Hematopoietic multipotent progenitor cell (in vitro differentiated cells): ENCODE results near the gene METRNL. TPM values are rescaled to one million over a fixed set of nuclear protein-coding genes. Genes with fewer than 3 reads are reported as not detected.
"Not testable (repeated sequence)": the region's sequence is repeated elsewhere in the genome, so short reads cannot be mapped to it uniquely, and the experiment has no call there.

Experiments used
- DNase-seq, 3 donors: peaks; one replicate each; pipeline ENCODE4 v3.0.0-alpha.2; 2011 to 2015; ENCODE audit warnings: low read depth in 2 of 3, low spot score in 2 of 3
- total RNA-seq: library from RNA; depleted of rRNA; stranded (reverse); fragments of >200 nt; gene quantifications from one replicate; pipeline ENCODE4 v1.2.3, GENCODE V29; 2012

Gene METRNL
- total RNA-seq, 1 donor: 36.9 TPM

DNA sequence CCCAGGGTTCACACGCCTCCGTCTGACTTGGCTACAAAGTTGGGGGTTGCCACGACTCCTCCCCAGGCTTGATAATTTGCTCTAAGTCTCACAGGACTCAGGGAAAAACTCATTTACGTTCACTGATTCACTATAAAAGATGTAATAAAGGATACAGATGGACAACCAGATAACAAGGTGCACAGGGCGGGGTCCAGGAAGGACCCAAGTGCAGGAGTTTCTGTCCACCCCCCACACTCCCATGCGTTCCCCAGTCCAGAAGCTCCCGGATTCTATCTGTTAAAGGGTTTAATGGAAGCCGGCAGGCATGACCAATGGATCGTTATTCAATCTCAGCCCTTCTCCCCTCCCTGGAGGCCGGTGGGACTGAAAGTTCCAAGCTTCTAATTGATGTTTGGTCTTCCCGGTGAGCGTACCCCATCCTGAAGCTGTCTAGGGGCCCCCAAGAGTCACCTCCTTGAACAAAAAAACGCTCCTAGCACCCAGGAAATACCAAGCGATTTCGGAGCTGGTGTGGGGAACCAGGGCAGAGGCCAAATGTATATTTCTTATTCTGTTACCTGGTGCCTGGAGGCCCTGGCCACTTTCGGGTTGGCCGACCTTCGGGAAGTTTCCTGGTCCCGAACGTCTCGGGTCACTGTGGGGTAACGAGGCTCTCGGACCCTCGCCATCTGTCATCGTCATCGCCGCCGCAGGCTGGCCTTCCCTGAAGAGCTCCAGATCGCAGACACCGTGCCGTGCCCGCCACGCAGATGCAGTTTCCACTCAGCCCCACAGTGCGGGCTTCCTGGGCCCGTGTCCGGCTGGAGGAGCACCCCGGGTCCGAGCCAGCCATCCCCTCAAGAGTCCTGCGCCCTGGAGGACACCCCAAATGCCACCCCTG lies 13.5 kb upstream of the METRNL start:
- DNase-seq: no peak

DNA sequence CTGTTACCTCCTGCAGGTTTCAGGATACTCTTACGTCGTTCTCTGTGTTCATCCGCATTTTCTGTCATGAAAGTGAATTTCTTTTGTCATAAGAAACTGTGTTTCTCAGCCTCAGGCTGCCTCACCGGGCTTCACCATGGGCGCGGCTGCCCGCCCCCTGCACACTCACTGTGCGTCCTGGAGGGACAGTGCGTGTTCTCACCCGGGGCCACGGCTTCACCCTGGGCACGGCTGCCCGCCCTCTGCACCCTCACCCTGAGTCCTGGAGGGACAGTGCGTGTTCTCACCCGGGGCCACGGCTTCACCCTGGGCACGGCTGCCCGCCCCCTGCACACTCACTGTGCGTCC lies 12.9 kb upstream of the METRNL start:
- not testable (repeated sequence) for DNase-seq

DNA sequence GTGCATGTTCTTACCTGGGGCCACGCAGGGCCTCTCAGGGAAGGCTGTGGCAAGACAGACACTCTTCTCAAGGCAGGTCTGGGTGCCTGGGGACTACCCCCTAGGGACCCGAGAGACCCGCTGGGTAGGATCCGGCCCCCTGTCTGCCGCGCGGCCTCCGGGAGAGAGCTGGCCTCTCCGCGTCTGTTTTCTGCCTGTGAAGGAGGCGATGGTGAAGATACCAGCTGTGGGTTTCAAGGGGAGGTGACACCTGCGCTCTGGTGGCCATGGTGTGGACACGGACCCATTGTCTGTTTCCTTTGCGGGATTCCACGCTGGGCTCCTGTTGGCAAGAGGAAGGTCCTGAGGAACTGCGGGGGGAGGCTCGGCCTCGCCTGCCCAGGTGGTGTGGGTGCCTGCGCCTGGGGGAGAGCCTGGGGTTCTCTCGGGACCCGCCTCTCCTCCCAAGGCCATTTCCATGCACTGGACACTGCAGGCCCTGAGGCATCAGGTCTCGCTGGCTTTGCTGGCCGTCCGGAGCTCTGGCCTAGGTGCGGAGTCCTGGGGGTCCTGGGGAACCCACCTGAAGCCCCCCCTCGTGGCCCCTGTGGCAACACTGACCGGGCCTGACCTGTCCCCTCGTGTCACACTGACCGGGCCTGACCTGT lies 12.2 kb upstream of the METRNL start:
- no peak for DNase-seq

DNA sequence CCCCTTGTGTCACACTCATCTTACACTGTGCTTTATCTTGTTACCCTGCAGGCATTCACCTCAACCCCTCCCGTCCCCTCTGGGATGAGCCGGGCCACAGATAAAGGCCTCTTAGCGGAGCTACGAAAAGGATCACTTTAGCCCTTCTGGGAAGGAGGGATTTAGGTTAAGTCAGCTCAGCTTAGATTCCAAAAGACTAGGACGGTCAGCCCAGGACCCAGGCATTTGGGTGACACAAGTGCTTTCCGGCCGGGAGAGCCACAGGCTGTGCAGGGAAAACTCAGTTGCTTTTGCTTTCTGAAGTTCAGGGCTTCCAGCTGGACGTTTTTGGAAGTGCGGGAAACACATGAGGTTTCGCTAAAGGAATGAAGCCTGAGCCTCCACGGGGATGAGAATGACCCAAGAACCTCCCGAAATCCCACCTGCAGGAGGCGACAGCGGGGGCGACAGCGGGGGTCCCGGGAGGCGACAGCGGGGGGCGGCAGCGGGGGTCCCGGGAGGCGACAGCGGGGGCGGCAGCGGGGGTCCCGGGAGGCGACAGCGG lies 11.6 kb upstream of the METRNL start:
- DNase-seq: no peak

DNA sequence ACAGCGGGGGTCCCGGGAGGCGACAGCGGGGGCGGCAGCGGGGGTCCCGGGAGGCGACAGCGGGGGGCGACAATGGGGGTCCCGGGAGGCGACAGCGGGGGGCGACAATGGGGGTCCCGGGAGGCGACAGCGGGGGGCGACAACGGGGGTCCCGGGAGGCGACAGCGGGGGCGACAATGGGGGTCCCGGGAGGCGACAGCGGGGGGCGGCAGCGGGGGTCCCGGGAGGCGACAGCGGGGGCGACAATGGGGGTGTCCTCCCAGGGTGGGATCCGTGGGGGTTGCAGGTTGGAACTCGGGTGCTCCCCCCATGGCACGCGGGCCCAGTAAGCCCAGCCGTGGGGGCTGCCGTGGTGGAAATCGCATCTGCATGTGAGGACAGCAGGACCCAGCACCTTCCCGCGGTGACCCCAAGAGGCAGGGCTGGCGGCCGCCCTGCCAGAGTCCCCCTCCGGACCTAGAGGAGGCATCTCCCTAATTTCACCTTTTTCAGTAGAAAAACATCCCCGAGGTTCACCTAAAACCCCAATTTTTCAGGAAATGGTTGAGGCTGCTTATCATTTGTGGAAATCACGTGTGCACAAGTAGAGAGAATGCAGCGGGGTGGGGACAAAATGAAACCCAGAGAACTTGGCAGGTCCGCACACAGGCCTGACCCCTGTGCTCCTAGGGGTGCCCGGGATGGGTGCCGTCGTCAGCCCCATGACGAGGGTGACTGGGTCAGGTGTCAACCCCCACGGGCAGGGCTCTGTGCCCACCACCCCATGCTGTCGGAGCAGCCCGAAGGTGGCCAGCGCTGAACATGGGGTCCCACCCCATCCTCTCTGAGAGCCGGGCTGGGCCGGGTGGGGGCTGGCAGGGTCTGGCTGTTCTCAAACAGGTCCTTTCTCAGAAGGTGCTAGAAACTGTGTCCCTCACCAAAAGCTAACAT lies 10.5 kb upstream of the METRNL start:
- peak in 2 of 3 donors; percentile 58 to 64 for DNase-seq

DNA sequence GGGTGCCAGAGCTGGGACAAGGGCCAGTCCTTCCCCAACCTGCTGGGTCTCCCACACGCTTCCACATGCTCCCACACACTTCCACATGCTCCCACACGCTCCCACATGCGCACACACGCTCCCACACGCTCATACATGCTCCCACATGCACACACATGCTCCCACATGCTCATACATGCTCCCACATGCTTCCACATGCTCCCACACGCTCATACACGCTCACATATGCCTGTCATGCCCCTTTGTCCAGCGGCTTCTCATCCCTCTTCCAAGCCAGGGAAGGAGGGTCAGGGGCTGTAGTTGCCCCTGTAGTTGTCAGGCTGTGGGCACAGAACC lies 9.9 kb upstream of the METRNL start:
- DNase-seq: no peak

DNA sequence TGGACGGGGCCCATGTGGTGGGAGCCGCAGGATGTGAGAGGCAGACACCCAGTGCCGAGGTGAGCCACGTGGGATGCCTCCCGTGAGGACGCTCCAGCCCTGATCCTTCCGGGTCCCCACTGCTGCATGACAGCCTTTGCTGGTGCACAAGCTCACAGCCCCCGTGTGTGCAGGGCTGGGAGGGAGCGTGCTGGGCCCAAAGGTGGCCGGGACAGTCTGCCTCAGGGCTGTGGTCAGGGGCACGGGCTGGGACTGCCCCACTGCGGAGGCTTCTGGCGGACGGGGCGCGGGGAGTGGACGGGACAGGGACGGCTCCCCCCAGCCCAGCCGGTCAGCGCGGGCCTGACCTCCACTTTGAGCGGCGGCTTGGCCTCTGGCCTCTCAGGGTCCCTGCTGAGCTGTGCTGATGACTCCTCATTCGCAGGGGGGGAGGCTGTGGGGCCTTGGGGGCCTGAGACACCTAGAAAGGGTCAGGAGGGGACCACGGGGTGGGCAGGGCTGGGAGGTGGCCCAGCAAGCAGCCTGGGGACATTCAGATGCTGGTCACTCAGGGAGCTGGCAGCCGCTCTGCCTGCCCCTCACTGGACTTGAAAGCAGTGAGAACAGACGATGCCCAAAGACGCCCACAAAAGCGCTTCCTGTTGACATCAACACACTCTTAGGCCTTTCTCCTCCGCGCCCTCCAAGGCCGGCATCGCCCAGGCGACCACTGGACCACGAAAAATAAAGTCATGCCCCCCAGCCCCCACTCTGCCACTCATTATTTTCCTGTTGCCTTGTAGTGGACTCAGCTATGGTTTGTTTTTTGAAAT lies 9.3 kb upstream of the METRNL start:
- DNase-seq: no peak

DNA sequence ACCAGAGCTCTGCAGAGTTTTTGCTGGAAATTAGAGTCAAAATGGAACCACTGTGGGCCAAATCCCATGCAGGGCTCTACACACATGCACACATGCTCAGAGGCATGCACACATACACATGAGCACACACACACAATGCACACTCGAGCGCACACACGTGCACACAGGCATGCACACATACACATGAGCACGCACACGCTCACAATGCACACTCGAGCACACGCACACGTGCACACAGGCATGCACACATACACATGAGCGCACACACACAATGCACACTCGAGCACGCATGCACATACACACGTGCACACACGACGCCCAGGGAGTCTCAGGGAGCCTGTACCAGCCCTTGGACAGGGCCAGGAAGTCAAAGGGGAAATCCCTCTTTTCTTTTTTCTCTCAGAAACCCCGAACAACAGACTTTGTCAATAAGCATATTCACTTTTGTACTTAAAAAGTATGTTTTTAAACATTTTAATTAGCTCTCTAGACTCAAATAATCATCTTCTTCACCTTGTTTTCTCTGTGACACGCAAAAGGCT lies 8.5 kb upstream of the METRNL start:
- no peak for DNase-seq

DNA sequence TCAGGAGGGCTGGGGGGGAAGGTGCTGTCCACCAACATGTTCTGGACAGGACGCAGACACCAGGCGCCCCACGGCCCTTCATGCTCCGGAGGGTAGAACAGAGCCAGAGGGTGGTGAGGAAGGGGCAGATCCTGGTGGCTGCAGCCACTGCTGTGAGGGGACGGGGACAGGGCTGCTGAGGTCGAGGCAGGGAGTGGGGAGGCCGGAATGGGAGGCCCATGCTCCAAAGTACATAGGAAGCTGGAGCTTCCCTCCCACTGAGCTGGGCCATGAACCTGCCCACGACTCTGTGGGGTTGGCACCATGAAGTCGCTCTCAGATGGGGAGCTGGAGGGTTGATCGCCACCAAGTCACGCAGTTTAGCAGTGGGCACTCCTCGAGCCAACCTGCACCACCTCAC lies 8.0 kb upstream of the METRNL start:
- no peak for DNase-seq

DNA sequence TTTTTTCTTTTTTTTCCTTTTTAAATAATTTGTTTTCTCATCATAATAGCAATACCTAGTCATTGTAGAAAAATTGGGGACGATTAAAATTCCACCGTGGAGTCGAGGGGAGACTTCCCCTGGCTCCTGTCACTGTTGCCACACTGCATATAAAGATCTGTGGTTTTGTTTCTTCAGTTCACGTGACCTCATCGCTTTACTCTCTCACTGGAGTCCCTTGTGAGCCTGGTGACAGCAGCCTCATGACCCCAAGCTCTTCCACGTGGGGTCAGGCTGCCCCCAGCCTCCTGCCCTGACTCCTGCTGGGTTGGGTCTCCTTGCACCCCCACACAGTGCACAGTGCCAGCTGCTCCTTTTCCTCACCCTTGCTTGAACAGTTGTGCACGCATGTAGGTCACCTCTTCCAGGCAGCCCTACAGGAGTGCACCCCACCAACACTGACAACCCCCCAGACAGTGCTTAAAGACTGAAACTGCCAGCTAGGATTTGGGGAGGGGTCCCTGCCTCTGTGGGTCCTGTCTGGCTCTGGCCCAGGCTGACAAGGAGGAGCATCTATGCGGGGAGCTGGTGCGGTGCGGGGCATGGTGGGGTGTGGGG lies 7.3 kb upstream of the METRNL start:
- peak in 1 of 3 donors; percentile 67 for DNase-seq

DNA sequence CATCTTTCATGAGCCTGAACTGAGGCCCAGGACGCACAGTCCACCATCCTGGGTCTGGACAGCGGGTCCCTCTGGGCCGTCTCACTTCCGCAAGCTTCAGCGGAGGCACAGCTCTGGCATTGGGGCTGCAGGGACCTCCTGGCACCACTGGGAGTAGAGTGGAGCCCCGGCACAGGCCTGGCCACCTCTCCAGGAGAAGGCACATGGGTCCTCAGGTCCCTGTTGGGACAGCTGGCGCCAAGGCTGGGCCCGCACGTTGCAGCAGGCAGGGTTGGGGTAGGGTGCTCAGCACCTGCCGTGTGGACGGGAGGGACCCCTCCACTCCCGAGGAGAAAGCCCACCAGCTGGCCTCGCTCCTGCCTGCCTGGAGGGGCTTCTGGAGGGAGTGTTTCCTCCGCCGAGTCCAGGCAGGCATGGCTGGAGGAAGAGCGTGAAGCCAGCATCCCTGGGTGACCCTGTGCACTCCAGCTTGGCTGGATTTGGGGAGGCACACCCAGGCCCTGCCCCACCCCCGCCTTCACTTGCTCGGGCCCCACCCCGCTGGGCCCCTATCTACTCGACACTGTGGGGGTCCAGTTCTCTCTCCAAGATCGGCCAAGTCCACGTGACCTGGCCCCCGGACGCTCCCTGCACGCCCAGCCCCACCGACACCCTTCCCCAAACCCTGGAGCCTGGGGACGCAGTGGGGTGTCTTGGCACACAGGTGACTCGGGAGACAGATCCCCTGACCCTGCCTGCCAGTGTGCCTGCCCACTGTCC lies 6.6 kb upstream of the METRNL start:
- DNase-seq: no peak

DNA sequence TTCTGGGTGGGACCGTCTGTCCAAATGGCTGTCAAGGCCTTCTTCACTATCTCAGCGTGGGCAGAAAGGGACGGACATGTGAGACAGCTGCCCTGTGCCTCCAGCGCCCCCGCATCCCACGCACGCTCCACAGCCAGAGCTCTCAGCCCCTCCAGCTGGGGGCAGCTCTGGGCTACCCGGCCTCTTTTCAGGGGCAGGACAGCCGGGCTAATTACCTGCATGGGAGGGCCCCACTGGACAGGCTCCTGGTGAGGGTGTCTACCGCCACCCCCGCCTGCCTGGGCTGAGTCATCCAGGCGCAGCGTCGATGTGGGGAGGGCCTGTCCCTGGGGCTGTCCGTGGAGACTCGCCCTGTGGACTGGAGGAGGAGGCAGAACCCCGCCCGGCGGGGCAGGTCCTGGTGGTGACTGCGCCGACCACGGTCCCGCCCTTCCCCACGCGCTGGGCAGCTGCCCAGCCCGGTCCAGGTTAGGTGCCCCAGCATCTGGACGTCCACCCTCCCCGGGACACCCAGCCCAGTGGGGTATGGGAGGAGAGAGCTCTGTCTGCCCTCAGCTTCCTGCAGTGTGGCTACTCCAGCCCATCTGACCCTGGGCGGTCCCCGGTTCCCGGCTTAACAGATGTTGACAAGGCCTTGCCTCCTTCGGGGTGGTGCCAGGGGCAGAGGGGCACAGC lies 5.9 kb upstream of the METRNL start:
- no peak for DNase-seq

DNA sequence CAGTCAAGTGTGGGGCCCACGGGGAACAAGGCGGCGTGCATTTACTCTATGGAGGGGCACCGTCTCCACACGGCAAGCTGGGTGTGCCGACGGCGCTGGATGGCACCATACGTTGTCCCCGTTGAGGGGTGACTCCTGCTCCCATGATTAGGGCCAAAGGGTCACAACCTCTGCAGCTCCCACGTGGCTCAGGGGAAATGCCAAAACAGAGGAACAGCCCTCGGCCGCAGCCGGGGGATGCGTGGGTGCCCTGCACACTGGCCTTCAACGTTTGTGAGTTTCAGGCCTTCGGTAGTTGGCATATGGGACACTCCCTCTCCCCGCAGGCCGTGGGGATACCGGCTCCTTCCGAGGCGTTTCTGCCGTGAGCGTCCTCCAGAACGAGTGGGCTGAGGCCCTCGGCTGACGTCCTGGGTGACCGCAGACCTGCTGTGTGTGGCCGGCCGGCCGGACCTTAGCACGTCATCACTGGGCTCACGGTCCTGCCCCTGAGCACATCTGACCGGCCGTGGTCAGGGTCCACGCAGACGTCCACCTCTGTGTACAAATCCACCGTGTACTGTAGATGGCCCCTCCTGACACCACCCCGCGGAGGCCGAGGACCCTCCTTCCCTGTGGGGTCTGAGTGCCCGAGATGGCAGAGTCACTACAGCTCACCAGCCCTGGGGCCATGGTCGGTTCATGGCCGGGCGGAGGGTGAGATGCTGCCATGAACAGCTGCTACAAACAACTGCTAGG lies 4.8 kb upstream of the METRNL start:
- DNase-seq: no peak

DNA sequence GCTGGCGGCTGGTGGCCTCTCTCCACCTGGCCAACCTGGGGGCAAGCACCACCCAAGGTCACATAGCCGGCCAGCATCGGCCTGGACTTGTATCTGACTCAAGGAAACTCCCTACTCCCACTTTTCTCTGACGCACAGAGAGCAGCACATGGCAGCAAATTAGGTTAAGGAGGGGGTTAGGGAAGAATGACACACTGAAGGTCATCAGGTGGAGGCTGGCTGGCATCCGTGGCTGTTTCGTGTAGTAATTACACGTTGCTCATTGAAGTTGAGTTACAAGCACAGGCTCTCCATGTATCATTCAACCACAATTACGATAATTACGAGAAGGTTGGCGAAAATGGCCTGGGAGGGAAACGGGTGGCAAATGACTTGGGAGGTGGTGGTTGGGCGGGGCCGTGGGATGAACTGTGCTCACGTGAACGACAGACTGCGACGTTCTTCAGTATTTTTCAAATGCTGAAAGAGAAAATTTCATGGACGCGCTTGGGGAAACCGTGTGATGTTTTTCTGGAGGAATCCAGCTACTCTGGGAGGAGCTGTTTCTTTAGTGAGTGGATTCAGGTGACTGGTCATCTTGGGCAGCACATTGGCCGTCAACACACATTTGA lies 4.0 kb upstream of the METRNL start:
- DNase-seq: no peak

DNA sequence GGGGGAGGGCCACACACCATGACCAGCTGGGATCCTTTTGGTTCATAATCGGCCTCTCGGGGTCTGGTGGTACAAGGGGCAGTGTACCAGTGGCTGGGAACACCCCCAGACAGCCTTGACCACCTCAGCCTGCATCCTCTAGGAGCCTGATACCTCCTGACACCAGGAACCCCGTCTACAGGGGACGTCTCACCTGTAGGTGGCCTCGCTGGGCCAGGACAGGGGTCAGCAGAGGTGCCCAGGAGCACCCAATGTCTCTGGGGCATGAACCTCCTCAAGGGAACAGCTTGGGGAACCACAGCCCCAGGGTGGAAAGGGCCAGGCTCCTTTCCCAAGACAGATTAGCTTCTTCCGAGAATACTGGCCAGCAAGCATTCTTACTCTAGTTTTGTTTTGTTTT lies 2.5 kb upstream of the METRNL start:
- DNase-seq: no peak

DNA sequence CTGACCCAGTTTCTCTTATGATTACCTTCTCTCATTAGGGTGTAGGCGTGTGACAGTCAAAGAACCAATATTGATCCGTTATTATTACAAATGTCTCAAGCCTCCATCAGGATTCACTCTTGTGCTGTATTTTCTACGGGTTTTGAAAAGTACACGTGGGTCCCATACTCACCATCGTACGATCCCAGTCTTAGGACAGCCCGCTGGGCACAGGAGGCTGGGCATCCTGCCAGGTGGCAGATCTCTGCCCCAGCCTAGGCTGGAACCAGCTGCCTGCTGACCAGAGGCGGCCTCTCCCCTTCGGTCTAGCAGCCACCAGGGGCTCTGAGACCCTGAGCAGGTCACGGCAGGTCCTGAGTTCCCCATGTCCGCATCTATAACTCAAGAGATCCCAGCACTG lies 2.0 kb upstream of the METRNL start:
- DNase-seq: no peak

DNA sequence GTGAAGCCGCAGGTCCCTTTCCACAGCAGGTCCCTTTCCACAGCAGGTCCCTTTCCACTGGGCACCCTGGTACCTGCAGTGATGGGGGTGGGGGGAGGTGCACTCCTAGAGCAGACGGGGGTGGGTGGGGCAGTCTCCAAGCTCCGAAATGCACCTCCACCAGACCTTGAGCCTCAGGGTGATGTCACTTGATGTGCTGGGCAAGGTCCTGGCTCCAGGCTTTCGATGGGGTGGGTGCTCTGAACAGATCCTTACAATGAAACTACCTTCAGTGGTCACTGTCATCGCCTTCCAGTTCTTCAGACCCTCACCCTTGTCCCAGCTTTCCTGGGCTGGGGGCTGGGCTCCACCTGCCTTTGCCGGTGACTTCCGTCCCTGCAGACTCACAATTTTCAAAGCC lies 1.5 kb upstream of the METRNL start:
- no peak for DNase-seq
